MCF 10A (cell line): ENCODE results near the gene KSR1. TPM values are rescaled to one million over a fixed set of nuclear protein-coding genes. Genes with fewer than 3 reads are reported as not detected.
"Not testable (repeated sequence)": the region's sequence is repeated elsewhere in the genome, so short reads cannot be mapped to it uniquely, and the experiment has no call there.

Experiments used
- BruUV-seq: library from RNA; stranded (reverse); fragments of 400-500 nt; replicated peaks from 2 replicates; lab custom pipeline; 2021; lab: Mats Ljungman, UMichigan
- CTCF ChIA-PET: fragments of 300-600 bp; sonication (Branson Sonifier 250); formaldehyde crosslinking; extraction: SDS; loops from one replicate; lab custom pipeline; 2021; ENCODE audit warnings: antibody characterized with exemption, inconsistent platforms; lab: Yijun Ruan, JAX
- POLR2A ChIA-PET: fragments of 300-600, 350-650 bp; sonication (Branson Sonifier 250); formaldehyde crosslinking; extraction: SDS; loops from one replicate; lab custom pipeline; 2020; ENCODE audit warnings: antibody characterized with exemption, inconsistent platforms; lab: Yijun Ruan, JAX
- DNase-seq: peaks from one replicate; pipeline ENCODE4 v3.0.0-alpha.2; 2018; ENCODE audit not compliant: unreplicated experiment
- H3K27ac Mint-ChIP-seq: one replicate; pipeline ENCODE4 v1.8.0; 2022; ENCODE audit warnings: mild to moderate bottlenecking, low read depth, mixed read lengths; ENCODE audit not compliant: unreplicated experiment
- H3K27me3 Mint-ChIP-seq: one replicate; pipeline ENCODE4 v1.8.0; 2022; ENCODE audit warnings: mixed read lengths; ENCODE audit not compliant: insufficient read depth, unreplicated experiment
- H3K36me3 Mint-ChIP-seq: one replicate; pipeline ENCODE4 v1.8.0; 2022; ENCODE audit warnings: mild to moderate bottlenecking, moderate library complexity, mixed read lengths; ENCODE audit not compliant: insufficient read depth, unreplicated experiment
- H3K4me1 Mint-ChIP-seq: one replicate; pipeline ENCODE4 v1.8.0; 2022; ENCODE audit warnings: mixed read lengths; ENCODE audit not compliant: insufficient read depth, unreplicated experiment
- H3K4me3 Mint-ChIP-seq: one replicate; pipeline ENCODE4 v1.8.0; 2022; ENCODE audit warnings: mild to moderate bottlenecking, moderate library complexity, mixed read lengths; ENCODE audit not compliant: unreplicated experiment
- H3K9me3 Mint-ChIP-seq: one replicate; pipeline ENCODE4 v1.8.0; 2022; ENCODE audit warnings: mixed read lengths; ENCODE audit not compliant: unreplicated experiment
- CTCF ChIP-seq: fragments of 200-600 bp; IDR thresholded peaks from one replicate; pipeline ENCODE4 v1.8.0; 2022; ENCODE audit warnings: antibody characterized with exemption, mild to moderate bottlenecking; ENCODE audit not compliant: unreplicated experiment
- intact Hi-C: fragments of 100-400 bp; cut with micrococcal nuclease; formaldehyde crosslinking; loops from 2 replicates; pipeline ENCODE4 v1.14.1; 2022
- total RNA-seq: library from RNA; stranded (reverse); gene quantifications from 2 replicates; pipeline ENCODE4 v1.2.3, GENCODE V29; 2022

KSR1 gene
- total RNA-seq, 1 experiment from 2014 or later = 7.2 TPM

- Mint-ChIP-seq H3K27ac (no peak overlapping the region), H3K36me3 (no peaks in the 10 kb centered on the region), H3K27me3 (peaks cover 4% of the 10 kb centered on the region), H3K4me3 (no peak overlapping the region), H3K9me3 (no peaks in the 10 kb centered on the region), H3K4me1 (no peaks in the 10 kb centered on the region)
- intact Hi-C loops = loop anchor here (1.0 to 10.0 kb wide), 4 partner anchors 42 to 457 kb away; no protein-coding TSS in a partner anchor
- TF ChIP-seq CTCF = peak; percentile 89
- ChIA-PET POLR2A (no interaction called here), CTCF (interaction anchor here (0.6 to 21.1 kb wide), 46 partner anchors 10 to 1658 kb away, joined by 3 to 580 read pairs (median 4); partner anchors contain the start of gene LGALS9)
- no TSS peak for BruUV-seq
- DNase-seq = peak; percentile 55
These were observed 195.4 kb downstream of the KSR1 start for GRCh38 chr17:27651411-27652345.

- intact Hi-C loops = loop anchor here (10.0 kb wide), 1 partner anchor 459 kb away; no protein-coding TSS in a partner anchor
- CTCF ChIA-PET = interaction anchor here (0.6 to 21.1 kb wide), 17 partner anchors 10 to 425 kb away, joined by 3 to 580 read pairs (median 8); partner anchors contain the start of gene LGALS9
- H3K4me1 Mint-ChIP-seq, H3K36me3 Mint-ChIP-seq, H3K27ac Mint-ChIP-seq, BruUV-seq, DNase-seq, POLR2A ChIA-PET, H3K9me3 Mint-ChIP-seq, H3K4me3 Mint-ChIP-seq: not testable (repeated sequence)
- H3K27me3 Mint-ChIP-seq = peaks cover 13% of the 10 kb centered on the region
These were observed 197.3 kb downstream of the KSR1 start for GRCh38 chr17:27653449-27653971.

GRCh38 chr17:27654136-27654535, 197.9 kb downstream of the KSR1 start:
- no peaks in the 10 kb centered on the region for H3K36me3 Mint-ChIP-seq
- ChIA-PET POLR2A (no interaction called here), CTCF (interaction anchor here (0.6 to 21.1 kb wide), 39 partner anchors 8 to 461 kb away, joined by 3 to 580 read pairs (median 4); no protein-coding TSS in a partner anchor)
- H3K27me3 Mint-ChIP-seq = peaks cover 13% of the 10 kb centered on the region
- H3K9me3 Mint-ChIP-seq = no peaks in the 10 kb centered on the region
- no peaks in the 10 kb centered on the region for H3K4me1 Mint-ChIP-seq
- intact Hi-C loops = loop anchor here (1.0 to 10.0 kb wide), 2 partner anchors 226 to 459 kb away; no protein-coding TSS in a partner anchor
- DNase-seq = no peak
- BruUV-seq = no TSS peak
- no peak for TF ChIP-seq CTCF
- H3K4me3 Mint-ChIP-seq = no peak overlapping the region
- no peak overlapping the region for H3K27ac Mint-ChIP-seq

GRCh38 chr17:27654654-27655524, 198.6 kb downstream of the KSR1 start:
- POLR2A ChIA-PET = no interaction called here
- H3K9me3 Mint-ChIP-seq = no peaks in the 10 kb centered on the region
- DNase-seq = peak; percentile 65
- H3K27me3 Mint-ChIP-seq = peaks cover 13% of the 10 kb centered on the region
- intact Hi-C loops = loop anchor here (1.0 to 10.0 kb wide), 2 partner anchors 225 to 460 kb away; no protein-coding TSS in a partner anchor
- CTCF ChIA-PET = interaction anchor here (0.5 to 21.1 kb wide), 48 partner anchors 9 to 1013 kb away, joined by 3 to 580 read pairs (median 4); partner anchors contain the start of genes IFT20 and TNFAIP1
- H3K36me3 Mint-ChIP-seq = no peaks in the 10 kb centered on the region
- TF ChIP-seq CTCF = peak; percentile 93
- H3K4me1 Mint-ChIP-seq = no peaks in the 10 kb centered on the region
- no peak overlapping the region for H3K27ac Mint-ChIP-seq
- H3K4me3 Mint-ChIP-seq = no peak overlapping the region
- no TSS peak for BruUV-seq

- H3K27ac Mint-ChIP-seq, H3K9me3 Mint-ChIP-seq, H3K4me3 Mint-ChIP-seq, H3K4me1 Mint-ChIP-seq, BruUV-seq, POLR2A ChIA-PET, DNase-seq, H3K36me3 Mint-ChIP-seq: not testable (repeated sequence)
- H3K27me3 Mint-ChIP-seq = peaks cover 13% of the 10 kb centered on the region
- intact Hi-C loops = loop anchor here (10.0 kb wide), 1 partner anchor 461 kb away; no protein-coding TSS in a partner anchor
- CTCF ChIA-PET = interaction anchor here (0.6 to 21.1 kb wide), 23 partner anchors 8 to 680 kb away, joined by 3 to 580 read pairs (median 5); partner anchors contain the start of genes IFT20 and TNFAIP1
These were observed 199.4 kb downstream of the KSR1 start for GRCh38 chr17:27655525-27656111.
